Keratinocyte (primary cell): Measurements from ENCODE around the gene METTL21A. TPM values are rescaled to one million over a fixed set of nuclear protein-coding genes. Genes with fewer than 3 reads are reported as not detected.

ENCODE experiments used
- DNase-seq: peaks from one replicate; pipeline ENCODE4 v3.0.0-alpha.2; 2011; ENCODE audit warnings: low read depth, missing footprints, low spot score
- FAIRE-seq: peaks from 2 replicates; lab custom pipeline; 2011; peaks lifted over from hg19 to GRCh38; lab: Jason Lieb, UNC
- H2AFZ ChIP-seq: 2 replicates; pipeline ENCODE4 v1.6.0; 2012; ENCODE audit warnings: low read length, control low read depth, inconsistent platforms; ENCODE audit not compliant: control insufficient read depth
- H3K27ac ChIP-seq: 2 replicates; pipeline ENCODE4 v1.5.1; 2011; ENCODE audit warnings: low read length; ENCODE audit not compliant: control insufficient read depth, insufficient read depth
- H3K27me3 ChIP-seq: 3 replicates; pipeline ENCODE4 v1.6.0; 2011; ENCODE audit warnings: low read length; ENCODE audit not compliant: control insufficient read depth, insufficient read depth; ENCODE audit errors: extremely low read depth
- H3K36me3 ChIP-seq, 2 experiments: 2 replicates in 1 of 2; 3 replicates in 1 of 2; pipeline ENCODE4 v1.5.1; 2011; ENCODE audit warnings: low read length in 2 of 2, mild to moderate bottlenecking in 1 of 2; ENCODE audit not compliant: control insufficient read depth in 2 of 2, insufficient read depth in 2 of 2; ENCODE audit errors: extremely low read depth in 1 of 2
- H3K4me1 ChIP-seq: 3 replicates; pipeline ENCODE4 v1.5.1; 2011; ENCODE audit warnings: low read length; ENCODE audit not compliant: control insufficient read depth, insufficient read depth; ENCODE audit errors: extremely low read depth
- H3K4me2 ChIP-seq: 3 replicates; pipeline ENCODE4 v1.6.0; 2011; ENCODE audit warnings: low read depth, low read length; ENCODE audit not compliant: control insufficient read depth, insufficient read depth; ENCODE audit errors: extremely low read depth
- H3K4me3 ChIP-seq, 3 experiments: fragments of 200-600 bp in 1 of 3; sonication (generic) in 1 of 3; 2 replicates in 2 of 3; 3 replicates in 1 of 3; pipeline ENCODE4 v1.5.1; 2011 to 2016; ENCODE audit warnings: low read length in 3 of 3, mild to moderate bottlenecking in 3 of 3, control low read depth in 2 of 3, inconsistent platforms in 1 of 3, low read depth in 1 of 3, mixed read lengths in 1 of 3, mixed run types in 1 of 3, moderate library complexity in 1 of 3; ENCODE audit not compliant: control insufficient read depth in 2 of 3, insufficient read depth in 2 of 3; ENCODE audit errors: extremely low read depth in 1 of 3
- H3K79me2 ChIP-seq: 2 replicates; pipeline ENCODE4 v1.6.0; 2012; ENCODE audit warnings: low read length; ENCODE audit not compliant: control insufficient read depth, insufficient read depth
- H3K9ac ChIP-seq: 3 replicates; pipeline ENCODE4 v1.6.0; 2011; ENCODE audit warnings: low read length; ENCODE audit not compliant: control insufficient read depth, insufficient read depth; ENCODE audit errors: extremely low read depth
- H3K9me1 ChIP-seq: 3 replicates; pipeline ENCODE4 v1.6.0; 2011; ENCODE audit warnings: low read length; ENCODE audit not compliant: control insufficient read depth, insufficient read depth; ENCODE audit errors: extremely low read depth
- H3K9me3 ChIP-seq: 2 replicates; pipeline ENCODE4 v1.5.1; 2012; ENCODE audit warnings: low read depth, low read length; ENCODE audit not compliant: control insufficient read depth
- H4K20me1 ChIP-seq: 3 replicates; pipeline ENCODE4 v1.6.0; 2011; ENCODE audit warnings: low read length; ENCODE audit not compliant: control insufficient read depth, insufficient read depth; ENCODE audit errors: extremely low read depth
- EZH2 ChIP-seq: IDR thresholded peaks from one replicate; pipeline ENCODE4 v1.6.1; 2012; ENCODE audit warnings: inconsistent platforms, mild to moderate bottlenecking, low read length, moderate library complexity
- dilution Hi-C: fragments of 300-500 bp; cut with MboI; formaldehyde crosslinking; loops from one replicate; pipeline ENCODE4 v1.7.0; 2020; ENCODE audit warnings: low sequenced_read_pairs; ENCODE audit not compliant: extremely low pct_ligation_motif_present
- polyA plus RNA-seq, 5 experiments: library from polyadenylated mRNA; depleted of rRNA in 3 of 5; stranded (reverse) in 3 of 5; stranded (forward) in 1 of 5; unstranded in 1 of 5; fragments of >200 nt; gene quantifications; 1 replicate in 1 of 5; 2 replicates in 3 of 5; 3 replicates in 1 of 5; pipeline versions ENCODE4 v1.2.1 to v1.2.3, GENCODE V29; 2011 to 2012; ENCODE audit warnings: missing spikeins in 2 of 5, low read depth in 1 of 5, low replicate concordance in 1 of 5
- small RNA-seq, 3 experiments: library from RNA; depleted of rRNA; stranded (forward); fragments of <200 nt; gene quantifications; one replicate each; pipeline ENCODE3, GENCODE V24; 2012; ENCODE audit warnings: low read depth in 3 of 3, low replicate concordance in 1 of 3; ENCODE audit not compliant: insufficient read length in 3 of 3
- TF ChIP-seq, protein P1 (sequence below), 3 experiments: IDR thresholded peaks in 1 of 3; conservative IDR thresholded peaks in 1 of 3; optimal IDR thresholded peaks in 1 of 3; 2 replicates in 2 of 3; 3 replicates in 1 of 3; pipeline versions ENCODE3 to v1.5.1; 2011; ENCODE audit warnings: low read length in 3 of 3, mild to moderate bottlenecking in 3 of 3, moderate library complexity in 2 of 3, control low read depth in 1 of 3, inconsistent platforms in 1 of 3; ENCODE audit not compliant: insufficient read depth in 2 of 3; ENCODE audit errors: extremely low read depth in 1 of 3

The METTL21A gene
- polyA plus RNA-seq, 1 donor (not counting 4 experiments of a cell fraction or from before 2014, with no cell fraction given): 10.1 TPM

DNA sequence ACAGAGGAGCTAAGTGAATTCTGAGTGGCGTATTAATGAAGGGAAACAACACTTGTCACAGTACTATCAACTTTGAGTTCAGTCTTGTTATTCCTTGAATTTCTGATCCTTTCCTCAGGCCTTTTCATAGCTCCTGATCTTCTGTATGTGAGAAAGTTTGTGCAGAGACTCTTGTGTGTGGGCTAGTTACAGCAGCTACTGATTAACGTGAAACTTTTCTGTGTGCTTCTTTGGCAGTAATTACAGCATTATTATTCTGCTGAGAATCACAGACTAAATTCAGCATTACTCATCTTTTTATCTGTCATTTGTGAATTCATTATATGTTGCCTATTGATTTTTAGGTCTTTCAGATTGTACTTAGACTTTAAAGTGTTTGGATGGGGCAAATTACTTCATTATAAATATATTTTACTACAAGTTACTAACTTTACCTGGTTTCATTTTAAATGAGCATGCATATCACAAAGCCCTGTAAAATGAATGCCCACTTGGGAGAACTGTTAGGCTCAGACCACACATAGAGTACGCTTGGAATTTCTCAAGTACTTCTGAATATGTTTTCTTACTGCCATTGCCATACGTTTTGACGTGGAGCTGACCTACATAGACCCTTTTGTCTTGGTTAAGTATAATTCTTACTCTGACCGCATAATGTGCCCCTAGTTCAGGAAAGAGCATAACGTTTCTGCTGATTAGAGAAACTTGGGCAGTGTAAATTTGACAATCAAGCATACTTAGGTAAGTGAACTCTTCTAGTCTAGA is 59.3 kb downstream of the METTL21A start:
- no peak for DNase-seq
- H4K20me1 ChIP-seq: no peaks in the 10 kb centered on the region
- no peak overlapping the region for H3K9ac ChIP-seq
- H3K27ac ChIP-seq: no peak overlapping the region
- H3K4me3 ChIP-seq: no peak overlapping the region
- no peaks in the 10 kb centered on the region for H3K27me3 ChIP-seq
- dilution Hi-C loops: no loop called here
- no peaks in the 10 kb centered on the region for H3K9me1 ChIP-seq
- peaks cover 12 to 18% of the 10 kb centered on the region in 2 experiments for H3K36me3 ChIP-seq
- TF ChIP-seq, protein P1, sequence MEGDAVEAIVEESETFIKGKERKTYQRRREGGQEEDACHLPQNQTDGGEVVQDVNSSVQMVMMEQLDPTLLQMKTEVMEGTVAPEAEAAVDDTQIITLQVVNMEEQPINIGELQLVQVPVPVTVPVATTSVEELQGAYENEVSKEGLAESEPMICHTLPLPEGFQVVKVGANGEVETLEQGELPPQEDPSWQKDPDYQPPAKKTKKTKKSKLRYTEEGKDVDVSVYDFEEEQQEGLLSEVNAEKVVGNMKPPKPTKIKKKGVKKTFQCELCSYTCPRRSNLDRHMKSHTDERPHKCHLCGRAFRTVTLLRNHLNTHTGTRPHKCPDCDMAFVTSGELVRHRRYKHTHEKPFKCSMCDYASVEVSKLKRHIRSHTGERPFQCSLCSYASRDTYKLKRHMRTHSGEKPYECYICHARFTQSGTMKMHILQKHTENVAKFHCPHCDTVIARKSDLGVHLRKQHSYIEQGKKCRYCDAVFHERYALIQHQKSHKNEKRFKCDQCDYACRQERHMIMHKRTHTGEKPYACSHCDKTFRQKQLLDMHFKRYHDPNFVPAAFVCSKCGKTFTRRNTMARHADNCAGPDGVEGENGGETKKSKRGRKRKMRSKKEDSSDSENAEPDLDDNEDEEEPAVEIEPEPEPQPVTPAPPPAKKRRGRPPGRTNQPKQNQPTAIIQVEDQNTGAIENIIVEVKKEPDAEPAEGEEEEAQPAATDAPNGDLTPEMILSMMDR (optimal IDR thresholded peaks at IDR 0.05 in 1 of 3, IDR thresholded peaks at IDR 0.05 in 1 of 3, conservative IDR thresholded peaks at IDR 0.05 in 1 of 3; ENCODE audit: extremely low read depth in 1 of 3, insufficient read depth in 2 of 3, low read length in 3 of 3): no peak
- no peak for TF ChIP-seq EZH2
- H3K79me2 ChIP-seq: no peaks in the 10 kb centered on the region
- no peaks in the 10 kb centered on the region for H3K4me1 ChIP-seq
- peak; percentile 13 for FAIRE-seq
- no peaks in the 10 kb centered on the region for H3K9me3 ChIP-seq
- no peak overlapping the region for H2AFZ ChIP-seq
- H3K4me2 ChIP-seq: no peak overlapping the region

Small RNA genes lying within 50 kb of the gene (small RNA-seq; reads per million reads assigned to genes)
- 0 reads per million in 3 experiments for gene RPS29P9

Other genes with a start within 250 kb of the METTL21A start
- 35.6 to 56.1 TPM (median 38.9 TPM) in 3 replicates for gene CREB1, start 95.4 kb downstream of the METTL21A start, polyA plus RNA-seq
- 15.5 to 29.9 TPM (median 19.4 TPM) in 3 replicates for gene CCNYL1, start 86.2 kb upstream of the METTL21A start, polyA plus RNA-seq
- gene FZD5, start 144.5 kb upstream of the METTL21A start, polyA plus RNA-seq: 1.6 to 2.4 TPM (median 2.1 TPM) in 3 replicates